ENCODE measurements around the gene GATB. TPM values are rescaled to one million over a fixed set of nuclear protein-coding genes. Genes with fewer than 3 reads are reported as not detected.

Gene GATB
- total and polyA plus RNA-seq, 2 donors (not counting 1 experiment from before 2014, with no cell fraction given) = 11.6 to 19.2 TPM

- H2AFZ ChIP-seq (ENCODE audit: insufficient read depth, low read depth, low read length, poor library complexity, severe bottlenecking) = peak overlapping the region; percentile 16
- Mint-ChIP-seq H3K4me1 (no peaks in the 10 kb centered on the region), H3K4me3 (no peak overlapping the region), H3K27me3 (no peaks in the 10 kb centered on the region), H3K27ac (no peak overlapping the region), H3K9me3 (ENCODE audit: insufficient read depth) (no peaks in the 10 kb centered on the region)
- no peaks in the 10 kb centered on the region for H3K9me3 ChIP-seq (ENCODE audit: control extremely low read depth in 1 of 3, control insufficient read depth in 2 of 3, insufficient read depth in 1 of 3, low read length in 2 of 3)
- ATAC-seq (ENCODE audit: low read depth) (peak; percentile 51), DNase-seq (peak; percentile 55)
- H3K4me1 ChIP-seq (ENCODE audit: control insufficient read depth in 2 of 2, insufficient read depth in 2 of 2, low read length in 2 of 2) = no peaks in the 10 kb centered on the region
- WGBS (ENCODE audit: insufficient coverage) = 29% methylated on average over 1 of the region's 15 CpGs
- ChIA-PET CTCF (interaction anchor here (0.6 to 2.5 kb wide), 6 partner anchors 10 to 1501 kb away, joined by 3 to 14 read pairs (median 4); no protein-coding TSS in a partner anchor), POLR2A (no interaction called here)
- H3K27ac ChIP-seq (ENCODE audit: low read length in 2 of 2) = no peak overlapping the region
- no peak overlapping the region for H3K4me3 ChIP-seq (ENCODE audit: control extremely low read depth in 1 of 5, extremely low read depth in 1 of 5, insufficient read depth in 1 of 5, low read depth in 2 of 5, low read length in 4 of 5)
- no peaks in the 10 kb centered on the region for H3K79me2 ChIP-seq (ENCODE audit: control insufficient read depth, insufficient read depth, low read length)
- TF ChIP-seq EZH2 (IDR thresholded peaks at IDR 0.05; ENCODE audit: borderline replicate concordance, insufficient read depth, low read depth, low read length, poor library complexity, severe bottlenecking) (no peak), CTCF (IDR thresholded peaks at IDR 0.05) (peak; percentile 98)
- H3K4me2 ChIP-seq (replicated peaks; ENCODE audit: low read depth, low read length, poor library complexity, severe bottlenecking) = no peak overlapping the region
- intact Hi-C loops (cut with micrococcal nuclease) = no loop called here
- no peaks in the 10 kb centered on the region for H3K36me3 ChIP-seq (replicated peaks in 1 of 2; ENCODE audit: control extremely low read depth in 1 of 2, control insufficient read depth in 1 of 2, extremely low read depth in 1 of 2, insufficient read depth in 2 of 2, low read length in 1 of 2)
- no peaks in the 10 kb centered on the region for H4K20me1 ChIP-seq (ENCODE audit: control insufficient read depth, insufficient read depth, low read length, poor library complexity, severe bottlenecking)
- H3K27me3 ChIP-seq (replicated peaks in 1 of 4; ENCODE audit: control extremely low read depth in 1 of 4, control insufficient read depth in 3 of 4, insufficient read depth in 4 of 4, low read length in 3 of 4) = peaks cover 0 to 4% (median 0%) of the 10 kb centered on the region in 4 experiments
- no peak overlapping the region for H3K9ac ChIP-seq (ENCODE audit: low read length)
Observed at GRCh38 chr4:151801547-151802516, 41.0 kb upstream of the GATB start.
